ENCODE data around the gene ARL14EP.

The ARL14EP gene

GRCh38 chr11:30370164-30370563 lies 47.3 kb downstream of the ARL14EP start:
- no peak for DNase-seq (ENCODE audit: low read depth in 2 of 2, low spot score in 1 of 2)

DNA sequence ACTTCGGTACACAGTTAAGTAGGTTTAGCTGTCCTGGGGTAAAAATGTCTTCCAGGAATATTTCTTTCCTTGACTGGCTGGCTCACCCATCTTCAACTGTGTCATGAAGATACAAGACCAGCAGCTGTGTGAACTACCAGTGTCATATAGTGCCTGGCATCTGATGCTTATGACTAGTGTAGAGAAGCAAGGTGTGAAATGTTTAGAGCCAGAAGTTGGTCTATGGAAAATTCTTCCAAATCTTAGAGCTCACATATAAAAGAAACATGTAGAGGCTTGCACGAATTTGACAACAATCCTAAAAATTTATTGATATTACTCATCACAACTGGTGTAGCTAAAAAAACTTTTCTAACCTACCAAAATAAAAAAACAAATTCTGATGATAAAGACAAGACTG lies 54.4 kb downstream of the ARL14EP start:
- no peak for DNase-seq (ENCODE audit: low read depth in 2 of 2, low spot score in 1 of 2)

GRCh38 chr11:30380846-30381245 lies 57.9 kb downstream of the ARL14EP start:
- no peak for DNase-seq (ENCODE audit: low read depth in 2 of 2, low spot score in 1 of 2)

GRCh38 chr11:30381879-30382278 lies 59.0 kb downstream of the ARL14EP start:
- DNase-seq (ENCODE audit: low read depth in 2 of 2, low spot score in 1 of 2), result no peak

Data from stimulated activated CD8-positive, alpha-beta memory T cell treated with anti-CD3 and anti-CD28 coated beads, Interleukin-4, amount 100 ng/mL, for 1 hour (primary cell).